ENCODE measurements around the gene HEPACAM.
"Not testable (repeated sequence)": the region's sequence is repeated elsewhere in the genome, so short reads cannot be mapped to it uniquely, and the experiment has no call there.

The HEPACAM gene, protein sequence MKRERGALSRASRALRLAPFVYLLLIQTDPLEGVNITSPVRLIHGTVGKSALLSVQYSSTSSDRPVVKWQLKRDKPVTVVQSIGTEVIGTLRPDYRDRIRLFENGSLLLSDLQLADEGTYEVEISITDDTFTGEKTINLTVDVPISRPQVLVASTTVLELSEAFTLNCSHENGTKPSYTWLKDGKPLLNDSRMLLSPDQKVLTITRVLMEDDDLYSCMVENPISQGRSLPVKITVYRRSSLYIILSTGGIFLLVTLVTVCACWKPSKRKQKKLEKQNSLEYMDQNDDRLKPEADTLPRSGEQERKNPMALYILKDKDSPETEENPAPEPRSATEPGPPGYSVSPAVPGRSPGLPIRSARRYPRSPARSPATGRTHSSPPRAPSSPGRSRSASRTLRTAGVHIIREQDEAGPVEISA

DNA sequence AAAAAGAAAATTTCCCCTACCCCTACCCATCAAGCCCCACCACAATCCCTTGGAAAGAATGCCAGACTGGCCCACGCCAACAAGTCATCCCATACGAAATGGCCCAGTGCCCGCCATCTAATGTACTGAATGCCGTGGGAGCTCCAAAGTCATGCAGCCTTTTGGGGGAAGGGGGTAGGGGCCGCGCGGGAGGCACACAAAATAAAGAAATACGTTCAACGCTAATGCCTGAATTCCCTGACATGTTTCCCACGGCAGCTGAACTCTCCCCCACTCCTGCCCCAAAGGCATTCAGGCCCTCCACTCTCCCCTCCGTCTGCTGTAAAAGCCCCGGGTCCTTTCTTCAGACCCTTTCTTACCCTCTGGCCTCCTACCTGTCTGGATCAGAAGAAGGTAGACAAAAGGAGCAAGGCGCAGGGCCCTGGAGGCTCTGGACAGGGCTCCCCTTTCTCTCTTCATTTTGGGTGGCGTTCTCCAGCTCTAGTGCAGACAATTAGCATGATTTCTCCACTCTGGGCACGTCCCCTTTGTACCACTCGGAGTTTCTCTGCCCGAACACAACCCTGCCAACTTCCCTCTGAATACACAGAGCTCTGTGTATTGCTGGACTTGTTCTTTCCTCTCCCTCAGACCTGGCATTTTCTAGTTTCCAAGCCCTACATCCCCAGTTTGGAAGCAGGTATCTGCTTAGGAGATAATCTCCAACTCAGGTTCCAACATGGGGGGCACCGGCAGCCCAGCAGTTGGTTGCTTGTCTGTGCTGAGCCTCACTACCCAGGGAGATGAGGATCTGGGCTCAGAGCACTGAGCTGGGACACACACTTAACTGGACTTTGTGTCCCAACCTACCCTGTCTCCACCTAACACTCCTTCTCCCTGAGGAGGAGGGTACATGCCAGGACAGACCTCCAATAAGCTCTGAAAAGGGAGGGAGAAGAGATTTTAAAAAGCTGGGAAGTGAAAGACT, at the start of gene HEPACAM:
TSS of gene HEPACAM (minus strand) at position 500 of the 967 bp plus-strand sequence. CDS start at position 459, 41 bp downstream.
- no peak for DNase-seq

DNA sequence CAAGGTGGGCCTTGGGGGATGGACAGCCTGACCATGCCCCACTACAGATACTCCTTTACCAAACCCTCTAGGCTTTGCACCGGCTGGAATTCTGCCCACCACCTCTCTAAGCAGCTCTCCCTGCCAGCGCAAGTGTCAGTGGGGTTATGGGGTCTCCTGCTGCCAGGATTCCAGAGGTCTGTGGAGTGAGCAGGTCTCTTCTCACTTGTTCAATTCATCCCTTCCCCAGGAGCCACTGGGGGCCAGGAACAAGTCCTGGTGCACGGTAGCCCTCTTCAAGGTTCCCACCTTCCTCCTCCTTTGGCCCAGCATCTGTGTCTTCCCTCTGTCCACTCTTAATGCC, 48.6 kb upstream of the HEPACAM start:
- no peak for DNase-seq

DNA sequence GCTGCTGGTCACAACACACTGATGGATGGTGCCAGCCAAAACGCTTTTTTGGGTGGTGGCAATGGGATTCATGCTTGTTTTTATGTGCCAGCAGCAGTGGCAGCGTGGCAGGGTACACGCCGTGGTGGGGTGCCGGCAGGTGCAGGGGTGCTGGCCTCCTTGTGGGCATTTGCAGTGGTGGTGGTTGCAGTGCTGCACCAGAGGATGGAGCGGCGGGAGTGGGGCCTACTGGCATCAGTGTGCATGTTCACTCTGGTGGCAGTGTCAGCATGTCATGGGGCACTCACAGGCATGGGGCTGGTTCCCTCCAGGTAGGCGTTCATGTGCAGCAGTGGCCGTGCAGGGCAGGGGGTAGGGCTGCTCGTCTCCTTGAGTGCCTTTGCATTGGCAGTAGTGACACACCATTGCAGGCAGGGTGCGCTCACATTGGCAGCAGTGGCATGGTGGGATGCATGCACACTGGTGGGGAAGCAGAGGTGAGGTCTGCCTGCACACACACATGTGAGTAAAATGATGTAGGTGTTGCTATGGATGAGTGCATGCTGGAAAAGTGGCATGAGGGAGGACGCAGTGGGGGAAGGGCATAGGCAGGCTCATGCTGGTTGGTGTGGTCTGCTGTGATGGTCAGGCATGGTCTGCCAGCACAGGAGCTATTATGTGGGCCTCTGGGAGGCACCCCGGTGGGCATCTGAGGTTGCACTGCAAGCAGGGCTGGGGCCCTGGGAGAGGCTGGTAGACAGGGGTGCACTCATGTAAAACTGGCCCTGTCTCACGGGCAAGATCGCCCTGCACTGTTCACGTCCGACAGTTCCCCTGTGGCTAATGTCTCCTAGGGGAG, 48.0 kb upstream of the HEPACAM start:
- DNase-seq, result no peak

DNA sequence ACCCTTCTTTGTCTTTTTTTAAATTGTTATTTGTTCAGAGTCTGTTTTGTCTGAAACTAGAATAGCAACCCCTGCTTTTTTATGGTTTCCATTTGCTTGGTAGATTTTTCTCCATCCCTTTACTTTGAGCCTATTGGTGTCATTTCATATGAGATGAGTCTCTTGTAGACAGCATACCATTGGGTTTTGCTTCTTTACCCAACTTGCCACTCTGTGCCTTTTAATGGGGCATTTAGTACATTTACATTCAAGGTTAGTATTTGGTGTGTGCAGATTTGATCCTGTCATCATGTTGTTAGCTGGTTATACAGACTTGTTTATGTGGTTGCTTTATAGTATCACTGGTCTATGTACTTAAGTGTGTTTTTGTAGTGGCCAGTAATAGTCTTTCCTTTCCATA, 46.2 kb upstream of the HEPACAM start:
- no peak for DNase-seq

DNA sequence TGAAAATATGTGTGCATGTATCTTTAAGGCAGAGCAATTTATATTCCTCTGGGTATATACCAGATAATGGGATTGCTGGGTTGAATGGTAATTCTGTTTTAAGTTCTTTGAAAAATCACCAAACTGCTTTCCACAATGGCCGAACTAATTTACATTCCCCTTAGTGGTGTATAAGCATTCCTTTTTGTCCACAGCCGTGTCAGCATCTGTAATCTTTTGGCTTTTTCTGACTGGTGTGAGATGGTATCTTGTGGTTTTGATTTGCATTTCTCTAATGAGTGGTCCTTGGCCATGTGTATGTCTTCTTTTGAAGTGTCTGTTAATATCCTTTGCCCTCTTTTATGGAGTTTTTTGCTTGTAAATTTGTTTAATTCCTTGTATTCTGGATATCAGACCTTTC, 42.5 kb upstream of the HEPACAM start:
- no peak for DNase-seq

DNA sequence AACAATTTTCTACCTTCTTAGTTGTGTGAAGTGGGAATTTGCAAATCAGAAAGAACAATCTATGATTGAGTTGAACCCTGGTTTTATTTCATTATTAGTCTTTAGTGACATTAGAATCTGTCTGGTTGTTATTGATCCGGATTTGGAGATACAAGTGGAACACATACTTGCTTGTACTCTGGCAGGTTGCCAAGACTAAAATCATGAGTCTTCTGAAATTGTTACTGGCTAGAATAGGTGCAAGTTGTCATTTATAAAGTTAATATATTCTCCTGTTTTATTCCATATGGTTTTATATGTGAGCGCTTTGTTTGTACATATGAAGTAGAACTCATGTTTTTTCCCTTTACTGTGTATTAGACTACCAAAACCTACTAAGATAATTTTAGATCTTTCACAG, 41.2 kb upstream of the HEPACAM start:
- no peak for DNase-seq

DNA sequence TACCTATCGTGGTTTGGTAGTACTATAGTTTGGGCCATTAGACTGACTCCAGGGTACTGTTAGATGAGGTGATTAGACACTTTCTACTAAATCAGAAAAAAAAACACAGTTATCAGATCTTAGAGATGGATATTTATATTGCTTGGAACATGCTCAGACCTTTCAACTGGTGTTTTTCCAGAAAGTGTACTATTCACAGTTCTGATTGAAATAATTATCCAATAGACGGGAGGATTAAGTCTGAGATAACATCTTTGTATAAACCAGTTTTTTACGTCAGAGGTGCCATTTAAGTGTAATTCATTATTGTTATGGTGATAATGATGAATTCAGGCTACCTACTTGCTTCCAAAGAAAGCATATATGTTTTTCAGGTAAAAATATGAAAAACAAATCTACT, 40.7 kb upstream of the HEPACAM start:
- no peak for DNase-seq

DNA sequence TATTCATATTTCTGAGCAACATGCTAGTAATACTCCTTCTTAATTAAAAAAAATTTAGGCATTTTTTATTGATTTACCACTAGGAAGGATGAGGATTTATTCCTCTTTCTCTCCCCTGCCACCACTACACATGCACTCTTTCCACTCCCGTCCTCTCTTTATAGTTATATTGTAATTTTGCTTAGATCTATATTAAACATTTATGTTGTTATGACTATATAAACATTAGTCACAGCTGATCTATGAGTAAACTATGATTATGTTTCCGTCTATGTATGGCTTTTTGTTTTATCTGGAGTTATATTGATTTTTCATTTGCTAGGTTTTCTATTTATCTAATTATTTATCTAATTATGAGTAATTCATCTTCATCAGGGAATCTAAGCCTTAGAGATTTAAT, 36.0 kb upstream of the HEPACAM start:
- no peak for DNase-seq

DNA sequence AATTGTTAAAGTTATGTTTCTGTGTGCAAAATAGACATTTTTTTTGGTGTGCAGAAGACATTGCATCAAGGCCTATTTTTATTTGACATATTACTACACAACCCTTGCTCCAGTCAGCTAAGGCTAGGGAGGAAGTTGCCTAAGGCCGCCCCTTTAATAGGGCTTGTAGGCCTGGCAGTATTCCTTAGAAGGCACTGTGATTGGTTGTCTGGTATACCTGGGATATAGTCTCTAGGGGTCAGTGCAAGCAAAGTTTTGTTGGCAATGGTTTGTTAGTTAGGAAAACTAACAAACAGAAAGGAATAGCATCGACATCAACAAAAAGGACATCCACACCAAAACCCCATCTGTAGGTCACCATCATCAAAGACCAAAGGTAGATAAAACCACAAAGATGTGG, 35.1 kb upstream of the HEPACAM start:
- peak; percentile 15 for DNase-seq

DNA sequence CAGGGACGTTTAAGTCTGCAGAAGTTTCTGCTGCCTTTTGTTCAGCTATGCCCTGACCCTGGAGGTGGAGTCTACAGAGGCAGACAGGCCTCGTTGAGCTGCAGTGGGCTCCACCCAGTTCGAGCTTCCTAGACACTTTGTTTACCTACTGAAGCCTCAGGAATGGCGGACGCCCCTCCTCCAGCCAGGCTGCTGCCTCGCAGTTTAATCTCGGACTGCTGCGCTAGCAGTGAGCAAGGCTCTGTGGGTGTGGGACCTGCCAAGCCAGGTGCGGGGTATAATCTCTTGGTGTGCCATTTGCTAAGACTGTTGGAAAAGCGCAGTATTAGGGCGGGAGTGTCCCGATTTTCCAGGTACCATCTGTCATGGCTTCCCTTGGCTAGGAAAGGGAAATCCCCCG, 32.4 kb upstream of the HEPACAM start:
- DNase-seq, result not testable (repeated sequence)

DNA sequence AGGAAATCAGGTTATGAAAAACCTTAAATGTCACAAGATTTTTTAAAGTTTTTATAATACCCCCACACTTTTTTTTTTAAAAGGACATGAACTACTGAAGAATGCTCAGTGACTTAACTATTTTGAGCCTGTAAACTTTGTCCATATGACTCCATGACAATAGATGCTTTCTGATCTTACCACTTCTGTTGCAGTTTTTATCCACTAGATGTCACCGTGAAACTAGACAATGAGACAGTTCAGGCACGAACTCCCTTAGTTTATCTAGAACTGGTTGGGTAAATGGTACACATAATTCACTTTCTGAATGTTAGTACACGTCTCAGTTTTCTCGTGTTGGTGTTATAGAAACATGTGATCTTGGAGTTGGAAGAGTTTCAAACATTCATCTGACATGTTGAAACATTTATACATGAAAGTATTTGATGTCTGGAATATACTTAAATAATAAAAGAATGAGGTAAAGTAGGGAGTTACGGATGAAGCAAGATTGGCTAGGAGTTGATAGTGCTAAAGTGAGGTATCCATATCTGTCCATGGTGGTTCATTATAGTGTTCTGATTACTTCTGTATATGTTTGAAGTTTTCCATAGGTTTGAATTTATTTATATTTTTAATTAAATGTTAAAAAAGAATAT, 26.2 kb upstream of the HEPACAM start:
- peak; percentile 89 for DNase-seq

DNA sequence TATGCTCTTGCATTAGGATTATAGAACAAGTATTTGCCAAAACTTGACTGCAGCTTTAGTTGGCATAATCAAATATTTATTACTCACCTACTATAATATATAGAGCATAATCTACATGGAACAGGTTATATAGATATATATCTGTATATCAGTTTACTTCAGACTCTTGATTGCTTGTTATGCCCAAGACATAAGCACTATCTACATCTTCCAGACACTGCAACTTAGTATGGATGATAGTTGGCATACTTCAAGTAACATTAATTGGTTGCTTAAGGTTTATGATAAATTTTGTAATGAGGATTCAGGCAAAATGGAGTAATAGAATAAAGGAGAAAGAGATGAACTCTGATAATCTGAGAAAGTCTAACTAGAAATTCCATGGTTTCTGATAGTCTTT, 19.2 kb upstream of the HEPACAM start:
- DNase-seq, result peak; percentile 26

DNA sequence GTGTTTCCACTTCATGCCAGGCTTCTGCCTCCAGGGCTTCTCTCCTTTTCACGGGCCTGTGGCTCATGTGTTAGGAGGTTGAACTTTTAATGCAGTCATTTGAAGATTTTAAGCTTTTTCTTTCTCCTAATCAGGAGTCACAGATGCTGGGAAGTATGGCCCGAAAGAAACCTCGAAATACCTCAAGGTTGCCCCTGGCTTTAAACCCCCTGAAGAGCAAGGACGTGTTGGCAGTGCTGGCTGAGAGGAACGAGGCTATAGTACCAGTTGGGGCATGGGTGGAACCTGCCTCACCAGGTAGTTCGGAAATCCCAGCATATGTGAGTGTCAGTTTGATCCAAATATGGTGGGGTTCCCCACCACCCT, 18.7 kb upstream of the HEPACAM start:
- peak; percentile 21 for DNase-seq

DNA sequence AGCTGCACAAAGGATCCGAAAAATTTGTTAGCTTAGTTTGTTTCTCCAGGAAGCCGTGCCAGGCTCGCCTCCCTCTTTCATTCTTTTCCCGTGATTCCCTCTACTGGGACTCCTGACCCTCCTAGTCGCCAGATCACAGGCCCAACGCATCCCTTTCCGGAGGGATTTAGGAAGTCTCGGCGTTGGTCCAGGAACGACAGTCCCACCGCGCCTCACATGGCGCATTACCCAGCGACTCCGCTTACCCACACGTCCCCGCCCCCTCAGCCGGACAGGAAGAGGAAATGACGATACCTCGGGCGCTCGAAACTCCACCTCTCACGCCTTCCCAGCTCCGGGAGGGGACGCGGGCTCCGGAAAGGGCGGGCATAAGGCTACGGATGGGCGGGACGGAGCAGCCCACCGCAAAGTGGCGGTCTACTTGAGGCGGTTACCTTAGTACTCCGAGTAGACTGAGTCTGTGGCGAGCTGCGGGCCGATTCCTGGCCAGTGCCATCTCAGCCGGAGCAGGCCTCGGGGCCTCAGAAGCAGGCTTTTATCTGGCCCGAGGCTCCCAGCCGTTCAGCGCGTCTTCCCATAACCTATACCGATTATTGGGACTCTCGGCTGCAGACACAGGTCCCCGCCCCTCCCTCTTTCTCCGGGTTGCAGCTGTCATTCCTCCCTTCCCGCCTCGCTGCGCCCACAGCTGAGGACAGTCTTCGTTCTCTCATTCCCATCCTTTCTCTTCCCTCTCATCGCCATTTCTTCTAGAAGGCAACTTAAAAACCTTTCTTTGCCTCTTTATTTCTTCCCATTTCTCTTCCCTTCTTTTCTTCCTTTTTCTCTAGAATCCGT, 18.1 kb upstream of the HEPACAM start, which contains the start of gene CCDC15:
TSS of gene CCDC15 (plus strand) at position 450 of the 837 bp plus-strand sequence. CDS start 531 bp downstream, outside the sequence.
- DNase-seq, result peak; percentile 99

DNA sequence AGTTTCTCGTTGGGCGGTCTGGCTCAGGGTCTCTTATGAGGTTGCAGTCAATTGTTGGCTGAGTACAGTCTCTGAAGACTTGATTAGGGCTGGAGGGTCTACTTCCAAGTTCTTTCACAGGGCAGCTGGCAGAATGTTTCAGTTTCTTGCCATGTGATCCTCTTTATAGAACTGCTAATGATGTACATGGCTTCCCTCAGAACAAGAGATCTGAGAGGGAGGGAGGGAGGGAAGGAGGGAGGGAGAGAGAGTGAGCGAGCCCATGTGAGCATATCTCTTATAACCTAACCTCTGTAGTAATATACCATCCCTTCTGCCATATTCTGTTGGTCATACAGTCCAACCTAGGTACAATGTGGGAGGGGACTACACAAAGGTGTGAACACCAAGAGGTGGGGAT, 15.5 kb upstream of the HEPACAM start:
- DNase-seq, result no peak

DNA sequence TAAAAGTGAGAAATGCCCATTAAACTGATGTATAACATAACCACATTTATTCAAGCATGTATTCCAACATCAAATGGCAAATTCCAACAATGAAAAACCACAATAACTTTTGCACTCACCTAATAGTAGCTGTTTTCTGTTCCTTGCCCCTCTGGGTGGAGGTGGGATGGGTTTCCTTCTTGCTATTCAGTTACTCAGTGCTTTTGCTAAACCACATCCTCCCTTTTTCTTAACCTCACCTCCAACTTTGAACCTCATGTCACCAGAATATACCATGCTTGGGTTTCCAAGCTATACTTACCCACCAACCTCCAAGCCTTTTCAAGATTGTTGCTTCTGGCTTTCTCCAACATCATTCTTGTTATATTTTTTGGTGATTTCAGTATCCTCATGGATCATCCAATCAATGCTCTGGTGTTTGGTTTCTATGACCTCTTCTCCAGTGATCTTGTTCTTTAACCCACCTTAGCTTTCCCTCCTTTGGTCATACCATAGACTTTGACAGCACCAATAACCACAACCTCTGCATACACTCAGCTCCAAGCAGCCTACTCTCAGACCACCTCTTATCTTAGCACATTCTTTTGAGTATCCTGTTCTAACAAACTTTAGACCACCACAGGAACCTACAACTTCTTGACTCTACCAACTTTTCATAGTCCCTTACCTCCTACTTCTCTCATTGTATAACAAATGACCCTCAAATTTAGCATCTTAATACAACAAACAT, 14.9 kb upstream of the HEPACAM start:
- DNase-seq, result no peak

DNA sequence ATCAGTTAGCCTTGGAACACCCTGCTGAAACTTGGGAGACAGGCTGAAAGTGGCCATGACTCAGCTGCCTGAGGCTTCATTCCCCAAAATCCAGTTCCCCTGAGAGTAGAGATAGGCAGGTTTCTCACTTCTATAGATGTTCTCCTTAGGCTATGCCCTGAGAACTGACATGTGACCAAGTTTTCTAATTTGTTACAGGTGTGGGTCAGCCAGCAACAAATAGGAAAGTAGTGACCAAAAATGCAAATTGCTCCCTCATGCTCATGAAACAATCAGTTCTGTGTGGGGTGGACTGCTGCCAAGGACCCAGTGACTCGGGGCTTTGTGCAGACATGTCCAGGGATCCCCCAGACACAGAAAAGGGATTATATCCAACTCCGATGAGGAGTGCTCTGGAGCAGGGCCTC, 10.9 kb upstream of the HEPACAM start:
- no peak for DNase-seq

DNA sequence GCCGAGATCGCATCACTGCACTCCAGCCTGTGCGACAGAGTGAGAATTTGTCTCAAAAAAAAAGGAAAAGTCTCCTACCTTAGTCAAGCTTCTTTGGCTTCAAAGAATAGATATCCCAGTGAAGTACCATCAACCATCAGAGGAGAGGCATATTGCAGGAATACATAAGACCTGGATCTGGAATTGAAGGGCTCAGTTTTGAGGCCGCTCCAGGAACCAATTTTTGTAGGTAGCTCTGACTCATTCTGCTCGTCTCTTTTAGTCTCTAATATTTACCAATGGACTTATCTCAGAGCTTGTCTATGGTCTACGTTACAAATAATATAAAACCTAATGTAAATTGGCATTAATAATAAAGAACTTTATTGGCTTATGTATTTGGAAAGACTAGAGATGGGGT, 10.0 kb upstream of the HEPACAM start:
- no peak for DNase-seq

DNA sequence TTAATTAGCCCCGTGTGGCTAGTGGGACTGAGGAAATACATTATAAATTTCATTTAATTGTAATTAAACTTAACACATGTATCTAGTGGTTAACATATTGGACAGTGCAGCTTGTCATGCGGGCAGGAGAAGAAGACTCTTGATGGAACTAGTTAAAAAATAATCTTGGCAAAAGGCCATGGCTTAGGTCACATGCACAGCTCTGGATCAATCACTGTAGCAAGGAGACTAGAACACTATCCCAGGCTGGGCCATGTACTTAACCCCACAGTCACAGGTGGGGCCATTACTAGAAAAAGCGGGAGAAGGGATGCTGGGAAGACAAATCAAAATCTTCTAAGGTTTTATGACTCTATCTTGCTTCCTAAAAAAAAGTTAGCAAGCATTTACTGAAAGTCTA, 8.7 kb upstream of the HEPACAM start:
- no peak for DNase-seq

DNA sequence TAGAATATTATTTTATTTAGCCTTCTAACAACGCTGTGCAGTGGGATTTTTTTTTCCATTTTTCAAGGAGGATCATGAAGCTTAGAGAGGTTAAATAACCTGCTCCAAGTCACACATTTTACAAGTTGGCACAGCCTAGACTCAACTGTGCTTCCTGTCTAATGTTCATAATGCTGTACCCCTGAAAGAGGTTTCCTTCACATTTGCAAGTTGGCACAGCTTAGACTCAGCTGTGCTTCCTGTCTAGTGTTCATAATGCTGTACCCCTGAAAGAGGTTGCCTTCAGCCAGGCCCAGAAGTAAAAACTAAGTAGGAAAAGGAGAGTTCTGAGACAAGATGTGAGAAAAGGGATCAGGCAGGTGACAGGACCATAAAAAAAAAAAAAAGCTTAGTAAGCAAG, 7.9 kb upstream of the HEPACAM start:
- no peak for DNase-seq

DNA sequence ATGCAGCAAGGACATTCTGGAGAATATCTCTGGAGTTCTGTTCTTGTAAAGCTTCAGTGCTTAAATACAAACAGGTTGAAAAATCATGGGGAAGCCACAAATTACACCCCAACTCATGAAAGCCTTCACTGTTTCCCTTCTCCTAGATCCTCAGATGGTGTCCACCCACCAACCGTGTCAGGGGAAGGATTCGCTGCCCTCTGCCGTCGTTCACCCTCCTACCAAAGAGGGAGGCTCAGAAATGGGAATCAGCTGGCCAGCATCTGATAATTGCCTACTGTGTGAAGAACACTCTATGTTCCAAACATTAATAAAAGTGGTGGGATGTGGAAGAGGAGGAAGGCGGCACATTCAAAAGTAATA, 7.4 kb upstream of the HEPACAM start:
- DNase-seq, result no peak
